H1 (cell line): ENCODE data around the gene MMAB. TPM values are rescaled to one million over a fixed set of nuclear protein-coding genes. Genes with fewer than 3 reads are reported as not detected.

Experiments used
- CTCF ChIA-PET: fragments of 300-600 bp; sonication (Branson Sonifier 250); formaldehyde crosslinking; loops from one replicate; lab custom pipeline; 2021; ENCODE audit not compliant: partially characterized antibody; lab: Charles Lee
- POLR2A ChIA-PET: fragments of 300-600 bp; sonication (Branson Sonifier 250); formaldehyde crosslinking; loops from one replicate; lab custom pipeline; 2021; ENCODE audit warnings: inconsistent platforms; ENCODE audit not compliant: partially characterized antibody; lab: Charles Lee
- DNase-seq, 2 experiments: peaks; one replicate each; pipeline versions ENCODE4 v3.0.0 to v3.0.0-alpha.2; 2010 to 2022; ENCODE audit warnings: low spot score in 2 of 2, low read depth in 1 of 2, mixed read lengths in 1 of 2
- FAIRE-seq: peaks from 2 replicates; lab custom pipeline; 2011; peaks lifted over from hg19 to GRCh38; lab: Jason Lieb, UNC
- H2AFZ ChIP-seq: 2 replicates; pipeline ENCODE4 v1.8.1; 2012; ENCODE audit warnings: low read length, inconsistent platforms
- H2AK5ac ChIP-seq: 2 replicates; pipeline ENCODE4 v1.6.1; 2013; ENCODE audit warnings: low read depth, low read length
- H2BK120ac ChIP-seq: replicated peaks from 2 replicates; pipeline ENCODE3; 2013; ENCODE audit warnings: low read depth, low read length, inconsistent platforms
- H2BK12ac ChIP-seq: 2 replicates; pipeline ENCODE4 v1.6.1; 2013; ENCODE audit warnings: low read depth, low read length
- H2BK15ac ChIP-seq: 2 replicates; pipeline ENCODE4 v1.6.1; 2013; ENCODE audit warnings: low read length
- H2BK20ac ChIP-seq: 2 replicates; pipeline ENCODE4 v1.6.1; 2013; ENCODE audit warnings: low read length
- H2BK5ac ChIP-seq: 2 replicates; pipeline ENCODE4 v1.6.1; 2013; ENCODE audit warnings: low read depth, low read length
- H3K14ac ChIP-seq: 2 replicates; pipeline ENCODE4 v1.6.1; 2013; ENCODE audit warnings: inconsistent platforms; ENCODE audit not compliant: insufficient read length
- H3K18ac ChIP-seq: 2 replicates; pipeline ENCODE4 v1.6.1; 2013; ENCODE audit warnings: low read length; ENCODE audit errors: extremely low read depth
- H3K23ac ChIP-seq: 2 replicates; pipeline ENCODE4 v1.6.1; 2013; ENCODE audit warnings: inconsistent platforms; ENCODE audit not compliant: insufficient read length
- H3K23me2 ChIP-seq: 2 replicates; pipeline ENCODE4 v1.6.1; 2013; ENCODE audit warnings: low read depth, low read length
- H3K27ac ChIP-seq: 2 replicates; pipeline ENCODE4 v1.6.1; 2011; ENCODE audit warnings: low read depth, low read length, inconsistent platforms
- H3K27me3 ChIP-seq, 4 experiments: replicated peaks in 1 of 4; 1 replicate in 1 of 4; 2 replicates in 3 of 4; pipeline versions ENCODE4 v1.6.1 to v1.8.1; 2011 to 2013; ENCODE audit warnings: low read length in 3 of 4, mild to moderate bottlenecking in 3 of 4, inconsistent platforms in 2 of 4, mixed read lengths in 2 of 4, moderate library complexity in 1 of 4; ENCODE audit not compliant: control insufficient read depth in 3 of 4, insufficient read depth in 3 of 4; ENCODE audit errors: extremely low read depth in 1 of 4
- H3K36me3 ChIP-seq, 4 experiments: 2 replicates each; pipeline versions ENCODE4 v1.6.1 to v1.8.1; 2011 to 2013; ENCODE audit warnings: mild to moderate bottlenecking in 4 of 4, low read length in 3 of 4, moderate library complexity in 2 of 4, control low read depth in 1 of 4, inconsistent platforms in 1 of 4; ENCODE audit not compliant: insufficient read depth in 4 of 4, control insufficient read depth in 2 of 4
- H3K4ac ChIP-seq: replicated peaks from 2 replicates; pipeline ENCODE3; 2013; ENCODE audit warnings: low read length, low read depth, mixed read lengths, inconsistent platforms; ENCODE audit not compliant: insufficient read length
- H3K4me1 ChIP-seq, 4 experiments: replicated peaks in 1 of 4; 1 replicate in 1 of 4; 2 replicates in 3 of 4; pipeline versions ENCODE4 v1.6.1 to v1.8.1; 2011 to 2013; ENCODE audit warnings: low read length in 3 of 4, inconsistent platforms in 2 of 4, mixed read lengths in 1 of 4; ENCODE audit not compliant: insufficient read depth in 4 of 4, control insufficient read depth in 3 of 4
- H3K4me2 ChIP-seq, 2 experiments: 2 replicates each; pipeline versions ENCODE4 v1.6.1 to v1.8.1; 2011 to 2013; ENCODE audit warnings: low read depth in 2 of 2, low read length in 2 of 2, control low read depth in 1 of 2, inconsistent platforms in 1 of 2, mild to moderate bottlenecking in 1 of 2; ENCODE audit not compliant: insufficient read depth in 1 of 2
- H3K4me3 ChIP-seq, 4 experiments: fragments of 200-600, 300-600 bp in 1 of 4; sonication (generic), shearing (Covaris generic), sonication (Bioruptor Twin) in 1 of 4; 2 replicates each; pipeline versions ENCODE4 v1.5.1 to v1.8.1; 2011 to 2016; ENCODE audit warnings: low read length in 4 of 4, low read depth in 3 of 4, control low read depth in 2 of 4, inconsistent platforms in 2 of 4, mild to moderate bottlenecking in 2 of 4, mixed read lengths in 1 of 4, moderate library complexity in 1 of 4; ENCODE audit not compliant: insufficient read depth in 2 of 4; ENCODE audit errors: extremely low read depth in 1 of 4
- H3K56ac ChIP-seq: replicated peaks from 2 replicates; pipeline ENCODE3; 2013; ENCODE audit warnings: low read depth, mild to moderate bottlenecking, mixed read lengths, low read length, inconsistent platforms; ENCODE audit not compliant: insufficient read length
- H3K79me1 ChIP-seq: 2 replicates; pipeline ENCODE4 v1.6.1; 2013; ENCODE audit warnings: low read depth, low read length, control low read depth
- H3K79me2 ChIP-seq, 2 experiments: 2 replicates each; pipeline versions ENCODE4 v1.6.1 to v1.8.1; 2012 to 2013; ENCODE audit warnings: low read length in 2 of 2, mild to moderate bottlenecking in 2 of 2, inconsistent platforms in 1 of 2; ENCODE audit not compliant: insufficient read depth in 2 of 2, control insufficient read depth in 1 of 2
- H3K9ac ChIP-seq, 4 experiments: replicated peaks in 1 of 4; 1 replicate in 1 of 4; 2 replicates in 3 of 4; pipeline versions ENCODE4 v1.6.1 to v1.8.1; 2011 to 2013; ENCODE audit warnings: low read depth in 3 of 4, low read length in 3 of 4, control low read depth in 2 of 4, mild to moderate bottlenecking in 2 of 4, moderate library complexity in 2 of 4, inconsistent platforms in 1 of 4; ENCODE audit errors: extremely low read depth in 1 of 4
- H3K9me3 ChIP-seq, 2 experiments: 2 replicates each; pipeline versions ENCODE4 v1.6.1 to v1.8.1; 2012 to 2013; ENCODE audit warnings: mild to moderate bottlenecking in 2 of 2, moderate library complexity in 2 of 2, control low read depth in 1 of 2, inconsistent platforms in 1 of 2, low read depth in 1 of 2, low read length in 1 of 2, mixed read lengths in 1 of 2; ENCODE audit not compliant: insufficient read depth in 2 of 2
- H4K20me1 ChIP-seq, 2 experiments: replicated peaks in 1 of 2; 2 replicates each; pipeline versions ENCODE3 to v1.8.1; 2011 to 2013; ENCODE audit warnings: inconsistent platforms in 2 of 2, low read length in 2 of 2, mild to moderate bottlenecking in 1 of 2; ENCODE audit not compliant: insufficient read depth in 2 of 2, control insufficient read depth in 1 of 2
- H4K5ac ChIP-seq: 2 replicates; pipeline ENCODE4 v1.6.1; 2013; ENCODE audit warnings: low read length, low read depth, mixed read lengths, inconsistent platforms; ENCODE audit not compliant: insufficient read length
- H4K8ac ChIP-seq: 2 replicates; pipeline ENCODE4 v1.8.0; 2013; ENCODE audit warnings: mild to moderate bottlenecking, moderate library complexity, low read length, inconsistent platforms; ENCODE audit not compliant: insufficient read depth; ENCODE audit errors: extremely low read depth
- H4K91ac ChIP-seq: replicated peaks from 2 replicates; pipeline ENCODE3; 2013; ENCODE audit warnings: low read length, mixed read lengths, inconsistent platforms; ENCODE audit not compliant: insufficient read length
- BRCA1 ChIP-seq: IDR thresholded peaks from 2 replicates; pipeline ENCODE4 v1.6.1; 2012; ENCODE audit warnings: low read depth, low read length, improper control_type of control experiment
- GTF2F1 ChIP-seq: IDR thresholded peaks from 2 replicates; pipeline ENCODE4 v1.6.1; 2012; ENCODE audit warnings: low read depth, low read length, improper control_type of control experiment, borderline replicate concordance
- KDM5A ChIP-seq: fragments of 200-600 bp; IDR thresholded peaks from 2 replicates; pipeline ENCODE4 v1.7.1; 2012; ENCODE audit warnings: mild to moderate bottlenecking, low read length, inconsistent platforms, mixed read lengths
- NANOG ChIP-seq: IDR thresholded peaks from 2 replicates; pipeline ENCODE4 v1.6.1; 2011; ENCODE audit warnings: low read length, low read depth, mild to moderate bottlenecking, inconsistent platforms; ENCODE audit not compliant: insufficient read depth, poor library complexity, severe bottlenecking
- NRF1 ChIP-seq: IDR thresholded peaks from 2 replicates; pipeline ENCODE4 v1.6.1; 2011; ENCODE audit warnings: mild to moderate bottlenecking, low read depth, low read length, improper control_type of control experiment
- POLR2AphosphoS5 ChIP-seq: IDR thresholded peaks from 2 replicates; pipeline ENCODE4 v1.6.1; 2011; ENCODE audit warnings: low read depth, low read length
- RBBP5 ChIP-seq: IDR thresholded peaks from 2 replicates; pipeline ENCODE4 v1.7.1; 2012; ENCODE audit warnings: low read depth, mild to moderate bottlenecking, inconsistent platforms, low read length, moderate library complexity, borderline replicate concordance
- SRF ChIP-seq: IDR thresholded peaks from 2 replicates; pipeline ENCODE4 v1.6.1; 2011; ENCODE audit warnings: mild to moderate bottlenecking, low read depth, low read length, moderate library complexity
- WGBS, 2 experiments: shearing (Covaris generic) in 1 of 2; methylation state at CpG; one replicate each; pipeline versions ENCODE4 v1.1.6 to v1.1.7; 2013 to 2015; ENCODE audit warnings: low lambda C conversion rate in 2 of 2, mixed read lengths in 2 of 2, inconsistent platforms in 1 of 2, low coverage in 1 of 2, missing lambda C conversion rate in 1 of 2; ENCODE audit not compliant: insufficient replicate concordance in 2 of 2, insufficient coverage in 1 of 2, insufficient read length in 1 of 2; ENCODE audit errors: extremely low coverage in 1 of 2, missing lambda C conversion rate in 1 of 2; 5-methylcytosine and 5-hydroxymethylcytosine counted together
- polyA plus RNA-seq, 7 experiments: library from polyadenylated mRNA; depleted of rRNA in 3 of 7; stranded (reverse) in 5 of 7; unstranded in 2 of 7; fragments of >200 nt in 5 of 7; fragments of 200-250 nt in 2 of 7; gene quantifications; 1 replicate in 5 of 7; 2 replicates in 1 of 7; 4 replicates in 1 of 7; pipeline versions ENCODE4 v1.2.1 to v1.2.3, GENCODE V29; 2011 to 2013; ENCODE audit warnings: missing spikeins in 2 of 7, mixed read lengths in 2 of 7
- total RNA-seq: library from RNA; stranded (reverse); fragmentation: NEBNext Ultra II Directional; extraction: Animal tissue kit (Norgen Biotek cat#: 25700); gene quantifications from 2 replicates; pipeline ENCODE4 v1.2.1, GENCODE V29; 2021
- TF ChIP-seq, protein P1 (sequence below), 3 experiments: IDR thresholded peaks; 1 replicate in 2 of 3; 2 replicates in 1 of 3; pipeline versions ENCODE4 v1.5.1 to v1.6.1; 2011; ENCODE audit warnings: low read length in 3 of 3, mild to moderate bottlenecking in 3 of 3, inconsistent platforms in 2 of 3, low read depth in 1 of 3, moderate library complexity in 1 of 3; ENCODE audit not compliant: insufficient read depth in 1 of 3; ENCODE audit errors: control extremely low read depth in 1 of 3
- TF ChIP-seq, protein P2 (sequence below): IDR thresholded peaks from 2 replicates; pipeline ENCODE4 v1.6.1; 2012; ENCODE audit warnings: inconsistent platforms

Gene MMAB
- total and polyA plus RNA-seq, 2 of the 8 experiments (the other 6 are each of a cell fraction or from before 2014, with no cell fraction given), result 12.9 to 18.5 TPM

DNA sequence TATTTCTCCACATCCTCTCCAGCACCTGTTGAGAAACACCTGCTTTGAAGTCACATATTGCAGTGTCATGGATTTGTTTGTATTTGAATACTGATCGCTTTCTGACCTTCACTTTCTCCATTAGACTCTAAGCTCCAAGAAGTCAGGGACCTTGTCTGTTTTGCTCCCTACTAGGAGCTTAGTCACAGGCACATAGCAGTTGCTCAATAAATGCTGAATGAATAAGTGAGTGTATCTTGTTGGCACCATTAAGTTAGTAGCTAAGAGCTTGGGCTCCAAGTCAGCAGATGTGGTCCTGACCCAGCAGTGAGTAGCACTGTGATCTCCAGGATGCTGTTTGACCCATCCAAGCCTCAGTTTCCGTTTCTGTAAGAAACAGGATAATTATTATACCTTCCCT is 10.4 kb upstream of the MMAB start:
- Histone ChIP-seq H4K5ac (no peak overlapping the region), H3K4me1 (no peaks in the 10 kb centered on the region), H3K9me3 (no peaks in the 10 kb centered on the region), H3K27me3 (no peaks in the 10 kb centered on the region), H3K23ac (no peak overlapping the region), H3K4me2 (no peak overlapping the region), H3K4ac (no peak overlapping the region), H3K9ac (no peak overlapping the region), H2BK12ac (no peak overlapping the region), H3K79me1 (no peaks in the 10 kb centered on the region; the same call in 1 of the 2 replicates), H2AK5ac (no peak overlapping the region), H3K23me2 (no peaks in the 10 kb centered on the region), H3K79me2 (no peaks in the 10 kb centered on the region), H4K20me1 (peaks cover 0 to 5% of the 10 kb centered on the region in 2 experiments), H3K36me3 (peaks cover 6 to 41% (median 12%) of the 10 kb centered on the region in 4 experiments; a peak in 7 of 8 replicates), H2AFZ (no peak overlapping the region), H3K27ac (no peak overlapping the region), H2BK15ac (no peak overlapping the region; the same call in 1 of the 2 replicates), H2BK20ac (no peak overlapping the region), H3K4me3 (no peak overlapping the region), H2BK5ac (no peak overlapping the region), H2BK120ac (no peak overlapping the region), H4K8ac (no peak overlapping the region), H4K91ac (no peak overlapping the region), H3K56ac (no peak overlapping the region), H3K18ac (no peak overlapping the region), H3K14ac (no peak overlapping the region)
- POLR2A ChIA-PET, result no interaction called here
- CTCF ChIA-PET, result interaction anchor here (0.6 to 8.0 kb wide), 5 partner anchors 16 to 282 kb away, joined by 3 to 68 read pairs (median 3); no protein-coding TSS in a partner anchor
- WGBS, 2 experiments, result 89% methylated on average over 2 of the region's 2 CpGs; no CpG with 5 or more reads in 1 of the 2 experiments
- DNase-seq, result no peak
- FAIRE-seq, result no peak
- TF ChIP-seq SRF, result no peak
- no peak for TF ChIP-seq NRF1
- no peak for TF ChIP-seq KDM5A
- TF ChIP-seq, protein P1, sequence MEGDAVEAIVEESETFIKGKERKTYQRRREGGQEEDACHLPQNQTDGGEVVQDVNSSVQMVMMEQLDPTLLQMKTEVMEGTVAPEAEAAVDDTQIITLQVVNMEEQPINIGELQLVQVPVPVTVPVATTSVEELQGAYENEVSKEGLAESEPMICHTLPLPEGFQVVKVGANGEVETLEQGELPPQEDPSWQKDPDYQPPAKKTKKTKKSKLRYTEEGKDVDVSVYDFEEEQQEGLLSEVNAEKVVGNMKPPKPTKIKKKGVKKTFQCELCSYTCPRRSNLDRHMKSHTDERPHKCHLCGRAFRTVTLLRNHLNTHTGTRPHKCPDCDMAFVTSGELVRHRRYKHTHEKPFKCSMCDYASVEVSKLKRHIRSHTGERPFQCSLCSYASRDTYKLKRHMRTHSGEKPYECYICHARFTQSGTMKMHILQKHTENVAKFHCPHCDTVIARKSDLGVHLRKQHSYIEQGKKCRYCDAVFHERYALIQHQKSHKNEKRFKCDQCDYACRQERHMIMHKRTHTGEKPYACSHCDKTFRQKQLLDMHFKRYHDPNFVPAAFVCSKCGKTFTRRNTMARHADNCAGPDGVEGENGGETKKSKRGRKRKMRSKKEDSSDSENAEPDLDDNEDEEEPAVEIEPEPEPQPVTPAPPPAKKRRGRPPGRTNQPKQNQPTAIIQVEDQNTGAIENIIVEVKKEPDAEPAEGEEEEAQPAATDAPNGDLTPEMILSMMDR (IDR thresholded peaks at IDR 0.05; ENCODE audit: control extremely low read depth in 1 of 3, insufficient read depth in 1 of 3, low read depth in 1 of 3, low read length in 3 of 3), result no peak
- no peak for TF ChIP-seq POLR2AphosphoS5
- TF ChIP-seq, protein P2, sequence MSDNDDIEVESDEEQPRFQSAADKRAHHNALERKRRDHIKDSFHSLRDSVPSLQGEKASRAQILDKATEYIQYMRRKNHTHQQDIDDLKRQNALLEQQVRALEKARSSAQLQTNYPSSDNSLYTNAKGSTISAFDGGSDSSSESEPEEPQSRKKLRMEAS, result no peak
- no peak for TF ChIP-seq GTF2F1
- no peak for TF ChIP-seq RBBP5
- TF ChIP-seq BRCA1, result no peak
- no peak for TF ChIP-seq NANOG
